GM19468 (cell line): ENCODE measurements around the gene DNAJC8.
A peak's percentile ranks its signal among the peaks of the same experiment; 100 is the strongest.

ENCODE experiments used
- ATAC-seq: cut with Tn5 transposase; IDR thresholded peaks from one replicate; pipeline ENCODE4 v1.9.1; 2021; ENCODE audit warnings: mild to moderate bottlenecking, moderate library complexity, moderate number of reproducible peaks; ENCODE audit not compliant: unreplicated experiment; ENCODE audit errors: extremely low read depth

The DNAJC8 gene

DNA sequence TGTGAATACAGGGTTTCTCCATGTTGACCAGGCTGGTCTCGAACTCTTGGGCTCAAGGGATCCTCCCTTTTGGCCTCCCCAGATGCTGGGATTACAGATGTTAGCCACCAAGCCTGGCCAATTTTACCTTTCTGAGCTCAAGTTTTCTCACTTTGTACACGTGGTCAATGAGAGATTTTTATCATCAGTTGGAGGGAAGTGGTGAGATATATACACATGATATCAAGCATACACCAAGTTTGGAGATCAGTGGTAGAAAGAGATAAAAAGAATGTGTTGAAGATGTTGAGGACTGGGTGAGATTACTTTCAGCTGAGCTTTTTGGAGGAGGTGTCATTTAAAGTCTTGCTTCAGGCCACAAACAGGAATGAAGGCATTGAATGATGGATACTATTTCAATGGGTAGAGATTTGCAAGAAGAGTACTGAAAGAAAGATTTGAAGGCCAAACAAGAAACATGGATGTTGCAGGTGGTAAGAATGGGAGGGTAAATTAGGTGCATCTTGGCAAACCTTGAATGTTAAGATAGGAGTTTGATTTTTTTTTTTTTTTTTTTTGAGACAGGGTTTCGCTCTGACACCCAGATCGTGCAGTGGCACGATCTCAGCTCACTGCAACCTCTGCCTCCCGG is 23.5 kb upstream of the DNAJC8 start:
- no peak for ATAC-seq

DNA sequence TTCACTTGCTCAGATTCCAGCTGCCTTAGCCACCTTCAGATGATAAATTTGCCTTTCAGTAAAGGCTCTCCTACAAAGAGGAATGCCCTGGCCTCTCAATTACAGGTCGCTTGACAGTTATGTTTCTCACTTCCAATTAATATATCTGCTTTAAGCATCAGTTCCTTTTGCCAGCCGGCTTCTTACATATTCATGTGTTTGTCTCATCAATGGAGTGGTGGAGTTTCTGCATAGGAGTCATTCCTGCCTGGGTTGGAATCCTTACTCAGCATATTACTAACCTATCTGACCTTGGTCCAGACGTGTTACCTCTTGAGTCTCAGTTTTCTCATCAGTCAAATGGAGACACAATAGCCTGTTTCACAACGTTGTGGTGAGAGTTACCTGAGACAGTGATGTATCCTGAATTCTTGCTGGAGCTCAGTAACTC is 17.1 kb upstream of the DNAJC8 start:
- no peak for ATAC-seq

DNA sequence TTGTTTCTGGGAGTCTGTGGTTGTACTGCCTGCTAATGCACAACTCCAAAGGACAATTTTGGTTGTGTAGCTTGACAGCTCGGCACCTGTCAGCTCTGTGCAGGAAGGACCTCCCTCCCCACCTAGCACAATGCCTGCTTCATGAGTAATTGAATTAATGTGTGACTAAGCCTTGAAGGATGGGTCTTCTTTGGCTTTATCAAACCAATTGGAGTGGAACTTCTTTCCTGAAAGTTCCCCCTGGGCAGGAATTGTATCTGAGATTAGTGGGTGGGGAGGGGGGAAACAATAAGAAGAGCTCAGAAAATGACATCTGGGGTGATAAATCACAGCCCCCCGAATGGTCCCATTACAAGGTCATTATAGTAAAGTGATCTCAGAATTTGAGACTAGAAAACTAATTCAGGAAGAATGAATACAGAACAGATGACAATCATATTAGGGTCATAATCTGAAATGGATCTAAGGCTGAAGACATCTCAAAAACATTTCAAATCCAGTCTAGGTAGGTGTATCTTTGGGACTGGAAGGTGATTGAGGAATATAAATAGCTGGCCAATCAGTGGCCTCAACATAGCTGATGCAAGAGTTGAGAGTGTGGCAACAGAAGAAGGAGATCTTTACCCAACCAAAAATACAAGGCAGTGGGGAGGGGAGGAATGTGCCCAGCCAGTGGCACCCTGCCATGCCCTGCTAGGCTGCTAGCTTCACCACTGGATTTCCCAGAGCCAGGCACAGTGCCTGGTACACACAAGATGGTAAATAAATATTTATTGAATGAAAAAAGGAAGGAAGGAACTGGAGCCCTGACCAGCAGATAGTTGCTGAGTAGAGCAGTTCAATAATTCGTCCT is 16.4 kb upstream of the DNAJC8 start:
- ATAC-seq, result no peak

DNA sequence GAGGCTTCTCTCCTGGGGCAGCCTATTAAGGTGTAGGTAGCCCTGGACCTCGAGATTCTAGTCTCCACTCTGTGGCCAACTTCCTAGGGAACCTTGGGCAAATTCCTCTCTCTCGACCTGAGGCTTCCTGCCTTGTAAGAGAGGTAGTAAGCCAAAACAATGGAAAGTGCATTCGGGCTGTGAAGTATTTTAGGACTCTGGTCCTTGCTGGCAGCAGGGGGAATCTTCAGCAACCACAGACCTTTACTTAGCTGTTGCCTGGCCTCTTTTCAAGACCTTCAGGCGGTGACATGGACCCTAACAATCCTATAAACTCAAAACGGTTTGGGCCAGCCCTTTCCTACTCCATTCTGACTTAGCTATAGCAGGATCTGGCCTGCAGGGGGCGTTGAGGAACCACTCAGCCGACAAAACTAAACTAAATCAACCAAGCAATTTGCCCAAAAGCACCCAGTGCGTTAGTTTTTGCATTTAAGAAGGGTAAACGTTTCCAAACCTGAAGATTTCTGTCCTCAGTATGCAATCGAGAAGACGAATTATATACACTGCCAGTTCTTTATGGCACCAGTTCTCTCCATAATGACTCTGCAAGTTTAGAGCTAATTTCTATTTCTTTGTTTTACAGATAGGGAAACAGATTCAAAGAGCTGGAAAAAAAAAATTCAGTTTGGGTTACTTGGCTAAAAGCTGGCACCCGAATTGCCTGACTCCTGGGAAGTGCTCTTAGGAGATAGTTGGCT is 15.6 kb upstream of the DNAJC8 start:
- no peak for ATAC-seq

DNA sequence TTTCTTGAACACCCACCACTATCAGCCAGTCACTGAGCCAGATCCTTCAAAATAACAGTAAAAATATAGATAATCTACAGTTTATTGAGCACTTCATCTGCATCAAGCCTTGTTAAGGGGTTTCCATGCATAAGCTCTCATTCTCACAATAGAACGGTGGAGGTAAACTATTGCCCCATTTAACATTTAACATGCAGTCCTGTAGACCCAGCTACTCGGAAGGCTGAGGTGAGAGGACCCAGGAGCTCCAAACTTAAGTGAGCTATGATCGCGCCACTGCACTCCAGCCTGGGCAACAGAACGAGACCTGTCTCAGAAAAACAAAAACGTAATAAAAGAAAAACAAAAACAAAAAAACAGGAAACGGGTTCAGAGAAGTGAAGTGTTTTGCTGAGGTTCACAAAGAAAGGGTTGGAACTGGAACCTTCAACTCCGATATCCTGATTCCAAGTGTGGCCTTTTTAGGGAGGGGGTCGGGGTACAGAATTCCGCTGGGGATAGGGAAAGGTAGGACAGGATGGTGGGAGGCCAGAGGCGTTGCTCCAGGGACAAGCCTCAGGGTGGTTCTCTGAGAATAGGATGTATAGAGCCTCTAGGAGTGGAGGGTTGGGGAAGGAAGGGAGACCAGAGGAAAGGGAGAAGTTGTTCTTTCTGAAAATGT is 14.9 kb upstream of the DNAJC8 start:
- no peak for ATAC-seq

DNA sequence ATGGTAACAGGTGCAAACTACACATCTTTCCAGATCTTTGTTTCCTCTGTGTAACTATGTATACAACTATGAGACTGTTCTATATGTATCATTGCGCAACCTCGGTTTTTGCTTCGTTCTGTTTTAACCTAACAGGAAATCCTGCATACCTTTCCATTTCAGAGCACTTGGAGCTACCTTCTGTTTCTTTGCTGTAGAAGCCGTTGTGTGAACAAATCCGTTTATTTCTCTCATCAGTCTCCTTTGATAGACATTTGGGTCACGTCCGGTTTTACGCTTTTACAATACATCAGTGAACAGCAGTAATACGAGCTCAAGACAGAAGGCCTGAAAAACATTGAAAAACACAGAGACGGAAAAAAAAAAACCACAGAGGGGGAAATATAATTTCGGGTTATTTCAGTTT is 13.6 kb upstream of the DNAJC8 start:
- no peak for ATAC-seq

DNA sequence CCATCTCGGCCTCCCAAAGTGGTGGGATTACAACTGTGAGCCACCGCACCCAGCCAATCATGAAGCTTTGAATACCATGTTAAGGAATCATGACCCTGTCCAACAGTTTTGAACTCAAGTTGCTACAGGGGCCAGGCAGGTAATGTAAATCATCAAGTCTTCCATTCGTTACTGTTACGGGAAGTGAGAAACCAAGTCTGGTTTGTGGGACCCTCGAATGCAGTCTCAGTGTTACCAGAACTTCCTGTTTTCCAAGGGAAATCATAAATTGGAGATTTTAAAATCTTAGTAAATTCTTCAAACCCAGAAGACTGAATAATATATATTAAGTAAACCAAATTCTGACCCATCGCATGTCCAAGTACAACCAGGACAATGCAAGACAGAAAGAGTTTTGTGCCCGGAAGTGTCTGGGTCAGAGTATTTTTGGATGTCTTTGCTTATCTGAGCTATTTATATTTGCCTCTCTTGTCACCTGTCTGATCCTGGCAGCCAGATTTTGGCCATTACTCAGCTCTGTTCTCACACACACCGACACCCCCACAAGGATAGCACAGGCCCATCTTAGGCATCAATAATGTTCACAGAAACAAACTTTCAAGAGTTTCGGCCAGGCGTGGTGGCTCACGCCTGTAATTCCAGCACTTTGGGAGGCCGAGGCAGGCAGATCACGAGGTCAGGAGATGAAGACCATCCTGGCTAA is 11.9 kb upstream of the DNAJC8 start:
- ATAC-seq, result no peak

DNA sequence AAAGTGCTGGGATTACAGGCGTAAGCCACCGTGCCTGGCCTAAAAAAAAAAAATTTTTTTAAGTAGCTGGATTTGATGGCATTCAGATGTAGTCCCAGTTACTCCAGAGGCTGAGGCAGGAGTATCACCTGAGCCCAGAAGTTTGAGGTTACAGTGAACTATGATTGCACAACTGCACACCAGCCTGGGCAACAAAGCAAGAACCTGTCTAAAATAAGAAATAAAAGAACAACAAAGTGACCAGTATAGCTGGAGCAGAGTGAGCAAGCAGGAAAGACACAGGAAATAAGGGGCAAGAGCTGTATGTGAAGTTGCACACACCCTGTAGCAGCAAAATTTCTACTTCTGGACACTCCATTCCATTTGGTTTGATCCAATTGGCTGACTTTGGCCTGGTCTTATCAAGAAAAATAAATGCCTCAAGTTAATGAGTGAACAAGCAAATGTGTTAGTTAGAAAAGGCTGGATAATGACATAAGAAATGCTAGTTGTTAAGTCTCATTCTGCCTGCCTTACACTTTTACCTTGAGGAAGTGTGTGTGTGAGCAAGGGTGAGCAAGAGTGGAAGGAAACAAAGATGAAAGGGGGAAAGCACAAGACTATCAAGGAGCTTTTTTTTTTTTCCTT is 11.0 kb upstream of the DNAJC8 start:
- ATAC-seq, result no peak

DNA sequence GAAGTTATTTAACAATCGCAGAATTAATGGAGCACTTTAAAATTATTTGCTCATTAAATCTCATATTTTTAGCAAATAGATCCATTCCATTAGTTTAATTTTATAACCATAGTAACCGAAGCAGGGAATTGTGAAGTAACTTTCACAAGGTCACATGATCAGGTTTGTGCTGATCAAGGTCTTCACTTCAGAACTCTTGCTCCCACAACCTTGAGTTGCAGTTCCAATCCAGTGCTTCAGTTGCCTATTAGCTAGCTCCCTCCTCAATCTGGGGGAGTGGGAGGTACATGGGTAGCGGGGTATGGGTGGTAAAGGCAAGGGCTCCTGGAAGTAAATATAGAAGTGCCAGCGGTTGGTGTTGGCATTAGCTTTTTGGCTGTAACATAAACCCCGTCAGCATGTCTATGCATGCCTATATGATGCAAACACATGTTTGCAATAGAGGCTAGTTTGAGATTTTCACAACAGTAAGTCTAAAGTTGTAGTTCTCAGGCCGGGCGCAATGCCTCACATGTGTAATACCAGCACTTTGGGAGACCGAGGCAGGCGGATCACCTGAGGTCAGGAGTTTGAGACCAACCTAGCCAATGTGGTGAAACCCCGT is 8.9 kb upstream of the DNAJC8 start:
- ATAC-seq, result no peak

DNA sequence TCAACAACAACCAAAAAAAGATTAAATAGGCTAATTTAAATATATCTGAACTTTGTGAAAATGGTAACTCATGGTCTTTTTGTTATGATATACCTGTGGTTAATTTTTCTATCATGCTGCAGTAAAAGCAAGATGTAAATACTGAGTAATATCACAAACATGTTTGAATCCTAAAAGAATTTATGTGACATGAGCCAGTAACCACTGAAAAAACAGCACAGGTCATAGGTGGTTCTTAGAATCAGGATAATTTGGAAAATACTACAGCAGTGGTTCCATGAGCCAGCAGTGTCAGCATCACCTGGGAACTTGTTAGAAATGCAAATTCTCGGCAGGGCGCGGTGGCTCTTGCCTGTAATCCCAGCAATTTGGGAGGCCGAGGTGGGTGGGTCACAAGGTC is 7.2 kb upstream of the DNAJC8 start:
- ATAC-seq, result no peak

DNA sequence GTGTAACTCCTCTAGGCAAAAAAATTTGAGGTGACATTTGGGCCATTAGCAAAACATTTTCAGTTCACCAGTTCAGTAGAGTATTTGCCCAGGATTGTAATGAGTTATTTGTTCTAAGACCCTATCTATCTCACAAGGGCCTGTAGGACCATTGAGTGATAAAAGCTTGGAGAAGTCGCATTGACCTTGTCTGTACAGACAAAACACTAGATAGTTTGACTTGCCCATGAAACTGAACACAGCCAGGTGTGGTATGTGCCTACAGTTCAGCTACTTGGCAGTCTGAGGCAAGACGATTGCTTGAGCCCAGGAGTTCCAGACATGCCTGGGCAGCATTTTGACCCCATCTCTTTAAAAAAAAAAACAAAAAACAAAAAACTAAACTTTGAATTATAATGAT is 6.2 kb upstream of the DNAJC8 start:
- no peak for ATAC-seq

DNA sequence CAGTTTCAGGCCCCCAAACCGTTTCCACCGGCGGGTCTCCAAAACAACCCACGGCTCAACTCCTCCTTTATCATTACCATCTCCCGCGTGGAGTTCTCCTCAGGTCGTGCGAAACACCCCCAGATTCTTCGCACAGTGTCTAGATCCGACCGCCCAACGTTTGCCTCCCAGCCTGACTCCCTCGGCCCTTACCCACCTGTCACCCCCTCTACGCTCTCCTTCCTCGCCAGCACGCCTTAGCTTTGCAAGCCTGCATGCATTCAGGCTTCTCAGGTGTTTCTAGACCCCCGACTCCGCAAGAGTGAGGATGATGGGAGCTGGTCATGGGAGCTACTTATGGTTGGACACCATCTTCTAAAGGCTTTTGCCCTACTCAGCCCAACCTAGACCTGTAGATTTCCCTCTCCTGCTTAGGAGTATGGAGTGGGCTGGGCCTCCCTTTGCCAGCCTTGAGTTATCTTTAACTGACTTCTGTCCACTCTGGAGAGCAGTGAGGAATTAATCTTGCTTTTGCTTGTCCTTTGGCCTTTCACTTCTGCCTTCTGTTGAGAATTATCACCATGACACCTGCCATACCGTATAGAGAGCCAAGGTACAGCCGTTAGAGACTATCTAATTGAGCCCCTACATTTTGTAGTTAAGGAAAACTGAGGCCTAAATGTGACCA is 4.0 kb upstream of the DNAJC8 start:
- ATAC-seq, result no peak

DNA sequence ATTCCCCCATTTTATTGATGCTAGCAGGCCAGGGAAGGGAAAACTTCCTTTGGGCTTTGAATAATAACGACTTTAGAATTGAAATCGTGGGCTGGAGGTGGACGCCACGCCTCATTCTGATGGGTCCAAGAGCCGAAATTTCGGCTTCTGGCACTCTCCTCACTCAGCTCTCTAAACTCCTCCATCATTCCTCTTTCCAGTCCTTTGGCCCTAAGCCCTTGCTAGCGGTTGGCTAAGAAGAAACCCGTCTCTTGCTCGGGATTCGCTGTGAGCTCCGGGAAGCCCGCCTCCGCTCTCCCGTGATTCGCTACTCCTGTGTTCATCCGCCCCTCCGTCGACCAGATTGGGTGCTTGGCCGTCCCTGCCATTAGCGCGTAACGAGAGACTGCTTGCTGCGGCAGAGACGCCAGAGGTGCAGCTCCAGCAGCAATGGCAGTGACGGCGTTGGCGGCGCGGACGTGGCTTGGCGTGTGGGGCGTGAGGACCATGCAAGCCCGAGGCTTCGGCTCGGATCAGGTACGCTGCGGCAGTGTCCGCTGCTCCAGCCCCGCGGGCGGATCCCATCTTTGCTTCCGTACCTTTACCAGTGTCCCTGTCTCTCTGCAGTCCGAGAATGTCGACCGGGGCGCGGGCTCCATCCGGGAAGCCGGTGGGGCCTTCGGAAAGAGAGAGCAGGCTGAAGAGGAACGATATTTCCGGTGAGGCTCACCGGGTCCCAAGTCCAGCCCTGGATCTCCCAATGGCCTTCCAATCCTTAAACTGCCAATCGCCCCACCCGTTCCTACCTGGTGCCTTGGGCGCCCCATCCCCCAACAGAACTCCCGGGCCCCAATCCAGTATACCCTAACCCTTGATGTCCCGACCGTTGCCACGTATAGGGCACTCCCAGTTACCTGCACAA is 3.2 kb upstream of the DNAJC8 start, which contains the start of gene ATP5IF1:
ATP5IF1 (plus strand) TSS at position 370 of the 901 bp plus-strand sequence; CDS start at position 430, 60 bp downstream.
- ATAC-seq, result peak; percentile 52

DNA sequence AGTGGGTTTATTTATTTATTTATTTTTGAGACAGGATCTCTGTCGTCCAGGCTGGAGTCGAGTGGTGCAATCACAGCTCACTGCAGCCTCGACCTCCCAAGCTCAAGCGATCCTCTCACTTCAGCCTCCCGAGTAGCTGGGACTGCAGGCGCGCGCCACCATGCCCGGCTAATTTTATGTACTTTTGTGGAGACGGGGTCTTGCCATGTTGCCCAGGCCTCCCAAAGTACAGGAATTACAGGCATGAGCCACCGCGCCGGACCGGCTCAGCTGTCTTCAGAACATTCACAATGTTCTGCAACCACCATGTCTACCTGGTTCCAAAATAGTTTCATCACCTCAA is 406 bp upstream of the DNAJC8 start:
- ATAC-seq, result no peak

DNA sequence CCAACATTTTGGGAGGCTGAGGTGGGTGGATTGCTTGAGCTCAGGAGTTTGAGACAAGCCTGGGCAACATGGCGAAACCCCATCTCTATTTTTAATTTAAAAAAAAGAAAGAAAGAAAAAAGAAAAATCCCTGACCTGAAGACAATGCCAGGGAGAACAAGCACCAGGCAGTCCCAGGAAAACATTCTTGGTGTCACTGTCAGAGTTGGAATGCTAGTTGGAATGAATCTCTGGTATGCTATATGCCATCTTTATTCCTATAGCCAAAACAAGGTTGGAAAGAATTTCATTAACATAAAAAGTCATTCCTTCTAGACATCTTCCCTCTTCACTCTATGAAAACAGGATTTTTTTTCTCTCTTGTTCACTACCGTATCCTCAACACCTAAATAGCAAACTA is 2.8 kb downstream of the DNAJC8 start:
- ATAC-seq, result no peak

DNA sequence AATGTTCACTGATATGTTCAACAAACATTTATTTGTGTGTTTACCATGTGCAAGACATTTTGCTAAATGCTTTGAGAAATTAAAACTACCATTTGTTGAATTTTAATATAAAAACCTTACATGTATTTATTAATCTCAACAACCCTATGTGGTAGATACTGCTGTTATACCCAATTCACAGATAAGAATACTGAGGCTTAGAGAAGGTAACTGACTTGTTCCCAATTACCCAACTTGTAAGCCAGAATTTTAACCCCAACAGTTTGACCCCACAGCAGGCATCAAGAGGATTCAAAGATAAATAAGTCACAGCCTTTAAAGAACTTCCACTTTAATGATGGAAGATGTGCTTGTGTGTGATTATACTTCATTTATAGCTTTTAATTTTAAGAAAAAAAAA is 3.7 kb downstream of the DNAJC8 start:
- no peak for ATAC-seq

DNA sequence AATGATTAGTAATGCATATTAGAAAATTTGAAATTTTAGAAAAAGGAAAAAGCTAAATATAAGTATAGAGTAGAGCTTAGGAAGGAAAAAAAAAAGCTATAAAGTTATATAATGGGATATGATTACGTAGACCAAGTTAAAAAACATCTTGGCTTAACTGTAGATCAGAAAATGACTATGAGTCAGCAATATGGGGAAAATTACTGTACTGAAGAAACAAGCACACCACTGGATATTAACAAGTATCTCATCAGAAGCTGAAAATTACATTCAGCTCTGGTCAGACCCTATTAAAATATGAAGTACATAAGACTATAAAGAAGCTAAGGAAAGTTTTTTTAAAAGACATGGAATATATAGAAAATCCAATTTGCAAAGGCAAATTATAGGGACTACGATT is 19.5 kb downstream of the DNAJC8 start:
- ATAC-seq, result no peak

DNA sequence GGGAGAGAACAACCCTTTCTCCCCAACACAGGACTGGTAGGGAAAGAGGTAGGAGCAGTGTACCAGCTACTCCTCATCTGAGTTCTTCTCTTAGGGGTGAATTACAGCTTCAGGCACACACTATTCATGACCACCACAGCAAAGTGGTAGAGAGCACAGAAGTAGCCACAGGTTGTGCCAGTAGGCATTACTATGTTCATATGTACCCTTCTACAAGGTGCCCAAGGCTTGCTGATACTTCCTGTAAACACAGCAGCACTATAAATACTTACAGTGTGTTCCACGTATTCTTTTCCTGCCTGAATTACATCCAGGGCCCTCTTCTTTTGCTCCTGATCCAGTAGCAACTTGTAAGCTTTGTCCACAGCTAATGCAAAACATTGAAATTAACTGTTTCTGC is 23.1 kb downstream of the DNAJC8 start:
- ATAC-seq, result no peak
